GM21447 (cell line): ENCODE results near the gene PLCB4.

Experiments
- ATAC-seq: cut with Tn5 transposase; IDR thresholded peaks from one replicate; pipeline ENCODE4 v1.9.1; 2021; ENCODE audit not compliant: unreplicated experiment

The PLCB4 gene

GRCh38 chr20:9301129-9302090 is 232.5 kb downstream of the PLCB4 start:
- no peak for ATAC-seq

DNA sequence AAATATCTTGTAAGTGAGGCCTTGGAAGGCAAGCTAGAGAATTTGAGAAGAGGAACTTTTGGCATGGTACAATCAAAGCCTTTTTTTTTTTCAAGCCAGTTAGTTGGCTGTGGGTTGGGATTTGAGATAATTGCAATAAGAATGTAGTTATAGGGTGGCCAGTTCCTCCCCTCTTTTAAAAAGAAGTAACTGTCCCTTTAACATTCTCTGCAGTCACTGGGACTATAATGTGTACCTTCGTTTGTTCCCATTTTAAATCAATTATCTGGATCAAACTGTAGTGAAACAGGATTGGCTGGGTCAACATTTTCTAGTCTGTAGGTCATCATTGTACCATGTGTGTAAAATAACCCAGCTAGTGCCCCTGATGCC is 233.2 kb downstream of the PLCB4 start:
- no peak for ATAC-seq

DNA sequence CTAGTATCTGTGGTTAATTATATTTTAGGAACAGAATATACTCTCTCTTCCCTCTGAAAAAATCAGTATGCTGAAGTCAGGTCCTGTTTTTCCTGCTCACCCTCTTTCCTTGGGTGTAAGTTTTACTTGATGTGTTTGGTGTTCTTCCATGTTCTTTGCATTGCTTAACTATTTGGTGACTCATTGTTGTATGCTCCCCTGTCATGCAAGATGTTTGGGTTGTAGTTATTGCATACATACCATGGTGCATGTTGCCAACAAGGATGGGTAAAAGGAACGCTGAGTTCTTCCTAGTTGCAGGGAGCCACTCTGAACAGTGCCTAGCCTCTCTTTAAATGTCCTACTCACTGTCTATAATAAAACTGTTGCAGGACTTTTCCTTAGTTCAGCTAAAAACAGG is 237.6 kb downstream of the PLCB4 start:
- ATAC-seq = no peak

- no peak for ATAC-seq
Observed at GRCh38 chr20:9308056-9308455, 239.2 kb downstream of the PLCB4 start.

GRCh38 chr20:9311132-9311531 is 242.2 kb downstream of the PLCB4 start:
- ATAC-seq = no peak

- no peak for ATAC-seq
Observed at GRCh38 chr20:9319687-9320384, 250.9 kb downstream of the PLCB4 start.

- no peak for ATAC-seq
Observed at GRCh38 chr20:9321007-9321406, 252.1 kb downstream of the PLCB4 start.

DNA sequence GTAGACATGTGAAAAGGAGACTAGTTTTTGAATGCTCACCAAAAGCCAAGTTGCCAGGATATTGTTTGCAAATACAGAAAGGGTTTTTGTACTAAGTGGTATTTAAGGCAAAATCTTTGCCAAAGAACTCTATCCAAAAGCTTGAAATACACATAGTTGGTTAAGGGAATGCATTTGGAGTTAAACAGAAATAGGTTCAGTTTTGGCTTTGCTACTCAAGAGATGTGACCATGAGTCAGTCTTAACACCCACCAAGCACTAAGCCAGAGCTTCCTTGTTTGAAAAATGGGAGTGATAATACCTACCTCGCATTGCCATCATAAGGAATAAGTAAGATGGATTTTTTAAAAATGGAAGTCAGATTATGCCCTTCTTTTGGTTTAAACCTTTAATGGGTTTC is 253.8 kb downstream of the PLCB4 start:
- no peak for ATAC-seq

DNA sequence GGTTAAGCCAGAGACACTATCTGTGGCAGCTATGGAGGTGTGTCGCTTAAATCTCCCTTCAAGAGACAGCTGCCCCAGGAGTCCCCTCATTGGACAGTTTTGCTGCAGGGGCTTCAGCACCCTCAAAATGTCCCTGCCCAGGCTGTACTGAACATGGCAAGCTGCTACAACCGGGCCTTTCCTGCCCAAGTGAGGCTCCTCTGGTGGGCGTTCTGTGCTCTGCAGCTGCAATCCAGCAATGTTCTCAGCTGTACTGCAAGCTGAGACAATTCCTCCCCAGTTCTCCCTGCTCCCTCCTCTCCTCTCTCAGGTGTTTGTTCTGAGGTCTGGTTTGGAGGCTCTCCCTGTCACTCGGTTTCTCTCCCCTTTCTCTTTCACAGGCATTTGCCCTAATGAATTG is 254.7 kb downstream of the PLCB4 start:
- no peak for ATAC-seq

GRCh38 chr20:9329355-9330101 is 260.6 kb downstream of the PLCB4 start:
- ATAC-seq = no peak

DNA sequence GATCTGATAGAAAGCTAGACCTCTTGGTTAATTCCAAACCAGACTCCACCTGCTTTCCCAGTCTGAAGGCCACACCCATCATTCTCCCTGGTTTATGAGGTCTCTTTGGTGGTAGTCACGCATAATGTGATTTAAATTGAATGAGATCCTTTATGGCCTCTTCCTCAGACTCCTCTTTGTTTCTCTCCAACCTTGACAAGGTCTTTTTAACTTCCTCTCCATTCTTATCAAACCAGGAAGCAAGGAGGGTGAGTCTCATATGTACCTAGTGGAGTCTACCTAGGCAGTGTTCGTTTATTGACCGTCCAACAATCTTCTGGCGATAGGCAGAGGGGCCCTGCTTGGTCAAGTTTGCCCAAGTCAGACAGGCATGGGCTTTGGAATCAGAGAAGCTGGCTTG is 261.3 kb downstream of the PLCB4 start:
- no peak for ATAC-seq

GRCh38 chr20:9331707-9332435 is 263.0 kb downstream of the PLCB4 start:
- ATAC-seq = no peak

DNA sequence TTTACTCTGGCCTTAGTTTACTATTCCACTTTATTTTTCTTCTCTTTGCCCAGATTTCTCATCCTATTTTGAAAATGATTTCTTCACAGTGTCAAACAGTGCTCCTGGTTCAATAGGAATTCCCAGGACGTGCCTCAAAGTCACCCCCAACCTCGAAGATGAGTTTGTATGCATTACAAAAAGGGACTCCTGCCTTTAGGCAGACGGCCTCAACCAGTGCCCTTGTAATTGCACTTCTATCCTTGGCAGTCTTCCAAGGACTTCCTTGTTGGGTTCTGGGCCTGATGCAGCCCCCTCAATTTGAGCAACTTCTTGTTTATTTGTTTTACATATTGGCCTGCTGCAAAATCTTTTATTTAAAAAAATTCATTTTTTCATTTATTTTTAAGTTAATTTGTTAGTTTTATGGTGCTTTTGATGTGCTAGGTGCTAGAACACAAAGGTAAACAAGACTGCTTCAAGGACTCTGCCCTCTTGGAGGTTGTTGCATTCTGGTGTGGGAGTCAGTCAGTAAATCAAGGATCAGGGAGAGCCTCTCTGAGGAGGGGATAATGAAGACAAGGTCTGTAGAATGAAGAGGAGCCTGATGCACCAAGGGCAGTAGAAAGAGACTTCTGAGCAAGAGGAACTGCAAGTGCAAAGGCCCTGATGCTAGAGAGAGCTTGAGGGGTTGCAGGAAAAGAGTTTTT is 264.0 kb downstream of the PLCB4 start:
- no peak for ATAC-seq

- no peak for ATAC-seq
Observed at GRCh38 chr20:9334866-9335265, 266.0 kb downstream of the PLCB4 start.

GRCh38 chr20:9338101-9338500 is 269.2 kb downstream of the PLCB4 start:
- no peak for ATAC-seq

DNA sequence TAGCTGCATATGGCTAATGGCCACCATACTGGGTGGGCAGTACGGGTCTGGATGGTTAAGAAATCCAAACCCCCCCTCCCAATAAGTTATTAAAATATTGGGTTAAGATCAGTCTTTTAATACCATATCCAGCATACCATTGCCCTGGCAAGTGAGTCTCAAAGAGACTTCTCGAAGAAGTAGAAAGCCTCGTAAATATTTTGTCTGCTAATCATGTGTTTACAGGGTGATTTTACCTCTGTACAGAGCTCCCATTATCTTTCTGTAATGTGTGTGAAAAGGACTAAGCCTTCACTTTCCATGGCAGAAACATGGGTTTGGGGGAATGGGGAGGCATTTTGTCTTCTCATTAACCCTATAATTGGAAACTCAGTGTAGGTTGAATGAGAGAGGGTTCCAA is 270.8 kb downstream of the PLCB4 start:
- ATAC-seq = no peak

- no peak for ATAC-seq
Observed at GRCh38 chr20:9342651-9343050, 273.8 kb downstream of the PLCB4 start.

- ATAC-seq = no peak
Observed at GRCh38 chr20:9344083-9344920, 275.4 kb downstream of the PLCB4 start.

DNA sequence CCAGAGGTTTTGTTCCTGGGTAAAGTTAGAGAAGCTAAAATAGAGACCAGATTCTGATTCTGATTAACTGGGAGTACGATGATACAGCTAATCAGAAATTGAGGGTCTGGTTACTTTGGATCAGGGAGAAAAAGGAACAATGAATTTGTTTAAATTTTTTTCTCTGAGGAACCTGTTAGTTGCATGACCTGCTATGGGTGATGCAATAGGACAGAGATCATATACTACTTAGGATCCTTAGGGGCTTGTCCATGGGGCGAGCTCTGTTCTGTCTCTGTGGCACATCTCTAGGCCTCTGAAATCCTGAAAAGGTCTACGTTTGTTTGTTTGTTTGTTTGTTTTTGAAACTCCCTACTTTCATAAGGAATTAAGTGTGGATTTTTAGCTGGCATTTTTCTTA is 279.4 kb downstream of the PLCB4 start:
- no peak for ATAC-seq
